ENCODE measurements around the gene IL25.

IL25 gene

DNA sequence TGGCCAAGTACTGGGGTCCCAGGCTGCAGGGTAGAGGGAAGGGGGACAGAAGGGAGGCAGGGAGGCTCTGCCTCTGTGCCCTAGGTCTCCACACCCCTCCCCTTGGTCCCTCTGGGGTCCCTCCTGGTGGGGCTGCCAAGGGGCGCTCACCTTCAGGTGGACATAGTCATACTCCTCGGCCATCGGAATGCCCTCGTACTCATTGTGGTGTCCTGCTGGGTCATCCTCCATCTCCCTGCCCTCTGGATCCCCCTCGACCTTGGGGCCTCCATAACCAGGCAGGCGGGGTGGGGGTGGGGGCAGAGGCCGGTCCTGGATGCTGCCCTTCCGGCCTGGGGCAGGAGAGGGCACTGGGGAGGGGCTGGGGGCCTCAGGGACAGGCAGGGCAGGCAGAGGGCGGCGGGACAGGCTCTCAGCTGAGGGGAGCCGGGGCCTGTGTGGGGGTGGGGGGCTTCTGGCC, 13.4 kb upstream of the IL25 start:
- DNase-seq (no peak), ATAC-seq (replicated peaks) (no peak)
- Mint-ChIP-seq H3K4me3 (no peak overlapping the region), H3K36me3 (no peaks in the 10 kb centered on the region), H3K27ac (no peak overlapping the region), H3K9me3 (no peaks in the 10 kb centered on the region), H3K27me3 (peaks cover 36 to 53% of the 10 kb centered on the region in 2 donors), H3K4me1 (no peaks in the 10 kb centered on the region)

DNA sequence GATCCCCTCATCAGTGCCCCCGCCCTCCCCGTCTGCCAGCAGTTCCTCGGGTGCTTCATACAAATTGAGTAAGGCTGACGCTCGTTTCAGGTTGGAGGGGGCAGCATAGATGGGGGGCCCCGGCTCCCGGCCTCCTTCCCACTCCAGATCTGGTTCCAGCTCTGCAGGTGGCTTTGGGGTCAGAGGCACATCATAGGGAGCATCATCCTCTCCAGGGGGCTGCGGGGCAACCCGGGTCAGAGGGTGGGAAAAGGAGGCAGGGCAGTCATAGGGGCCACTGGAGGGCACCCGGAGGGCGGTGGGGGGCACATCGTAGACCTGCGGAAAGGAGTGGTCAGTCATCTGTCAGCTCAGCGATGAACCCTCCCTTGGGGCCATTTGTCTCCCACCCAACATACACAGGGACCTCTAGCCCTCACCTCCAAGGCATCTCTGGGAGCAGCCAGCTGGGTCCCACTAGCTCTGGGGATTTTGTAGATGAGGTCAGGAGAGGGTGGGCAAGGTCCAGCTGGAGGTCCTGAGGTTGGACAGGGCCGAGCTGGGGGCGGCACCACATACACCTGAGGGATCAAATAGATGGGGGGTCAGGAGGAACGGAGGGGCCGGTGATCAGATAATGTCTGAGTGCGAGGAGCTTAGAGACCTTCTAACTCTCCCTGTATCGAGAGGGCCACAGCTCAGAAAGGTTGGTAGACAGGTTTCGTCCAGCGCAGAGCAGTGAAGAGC, 12.7 kb upstream of the IL25 start:
- H3K4me1 Mint-ChIP-seq: no peaks in the 10 kb centered on the region
- ATAC-seq (replicated peaks): no peak
- H3K27ac Mint-ChIP-seq: no peak overlapping the region
- H3K36me3 Mint-ChIP-seq: no peaks in the 10 kb centered on the region
- no peaks in the 10 kb centered on the region for H3K9me3 Mint-ChIP-seq
- H3K4me3 Mint-ChIP-seq: no peak overlapping the region
- H3K27me3 Mint-ChIP-seq: peaks cover 38 to 53% of the 10 kb centered on the region in 2 donors
- no peak for DNase-seq

DNA sequence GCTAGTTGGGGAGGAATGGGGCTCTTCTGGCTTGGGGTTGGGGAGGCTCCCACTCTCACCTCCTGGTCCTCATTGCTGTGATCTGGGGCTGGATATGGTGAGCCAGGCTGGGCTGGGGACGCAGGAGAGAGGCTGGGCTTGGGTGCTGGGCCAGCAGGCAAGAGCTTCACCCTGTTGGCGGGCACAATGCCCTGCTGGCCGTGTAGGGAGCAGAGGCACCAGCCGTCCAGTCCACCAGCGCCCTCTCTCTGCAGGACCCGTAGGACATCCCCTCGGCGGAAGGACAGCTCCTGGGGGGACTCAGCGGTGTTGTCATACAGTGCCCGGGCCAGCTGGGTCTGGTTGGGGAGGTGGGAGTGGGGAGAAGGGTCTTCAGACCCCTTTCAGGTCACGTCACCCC, 12.1 kb upstream of the IL25 start:
- Mint-ChIP-seq H3K4me1 (no peaks in the 10 kb centered on the region), H3K9me3 (no peaks in the 10 kb centered on the region), H3K4me3 (no peak overlapping the region), H3K27ac (no peak overlapping the region), H3K36me3 (no peaks in the 10 kb centered on the region), H3K27me3 (peaks cover 33 to 49% of the 10 kb centered on the region in 2 donors)
- no peak for ATAC-seq (replicated peaks)
- no peak for DNase-seq

DNA sequence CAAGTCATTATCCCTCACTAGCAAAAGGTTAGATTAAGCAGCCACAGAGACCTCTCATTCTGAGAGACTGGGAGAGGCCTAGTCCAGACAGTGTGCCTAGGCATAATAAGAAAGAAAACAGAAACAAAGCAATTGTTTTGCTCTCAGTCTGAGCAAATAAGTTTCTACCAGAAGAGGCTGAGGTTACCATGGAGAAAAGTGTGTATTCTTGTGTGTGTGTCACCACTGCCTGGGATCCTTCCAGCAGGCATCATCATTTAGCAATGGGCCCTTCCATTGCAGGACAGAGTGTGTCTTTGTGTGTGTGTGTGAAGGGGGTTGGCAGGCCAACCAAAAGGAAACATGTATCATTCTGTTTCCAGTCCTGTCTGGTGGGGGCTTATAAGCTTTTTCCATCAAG, 11.3 kb upstream of the IL25 start:
- ATAC-seq (replicated peaks): no peak
- Mint-ChIP-seq H3K9me3 (no peaks in the 10 kb centered on the region), H3K36me3 (no peaks in the 10 kb centered on the region), H3K4me3 (no peak overlapping the region), H3K4me1 (no peaks in the 10 kb centered on the region), H3K27ac (no peak overlapping the region), H3K27me3 (peaks cover 29 to 44% of the 10 kb centered on the region in 2 donors)
- DNase-seq: no peak

DNA sequence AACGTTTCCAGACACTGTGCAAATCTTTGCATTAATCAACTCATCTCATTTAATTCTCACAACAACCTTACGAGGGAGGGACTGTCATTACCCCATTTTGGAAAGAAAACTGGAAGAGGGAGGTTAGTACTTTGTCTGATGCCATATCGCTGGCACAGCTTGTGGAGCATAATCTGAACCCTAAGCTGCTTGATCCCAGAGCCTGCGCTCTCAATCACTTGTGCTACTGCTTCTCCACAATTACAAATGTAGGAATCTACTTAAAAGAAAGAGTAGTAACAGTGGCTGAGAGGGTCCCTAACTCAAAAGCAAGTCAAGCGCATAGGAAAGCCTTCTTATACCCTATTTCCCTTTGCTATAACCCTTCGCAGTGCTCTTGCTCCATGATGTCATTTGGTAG, 10.8 kb upstream of the IL25 start:
- peaks cover 32 to 45% of the 10 kb centered on the region in 2 donors for H3K27me3 Mint-ChIP-seq
- ATAC-seq (replicated peaks) (no peak), DNase-seq (no peak)
- no peaks in the 10 kb centered on the region for H3K9me3 Mint-ChIP-seq
- no peak overlapping the region for H3K27ac Mint-ChIP-seq
- peaks cover 0 to 1% of the 10 kb centered on the region in 2 donors for H3K4me1 Mint-ChIP-seq
- no peak overlapping the region for H3K4me3 Mint-ChIP-seq
- H3K36me3 Mint-ChIP-seq: no peaks in the 10 kb centered on the region

DNA sequence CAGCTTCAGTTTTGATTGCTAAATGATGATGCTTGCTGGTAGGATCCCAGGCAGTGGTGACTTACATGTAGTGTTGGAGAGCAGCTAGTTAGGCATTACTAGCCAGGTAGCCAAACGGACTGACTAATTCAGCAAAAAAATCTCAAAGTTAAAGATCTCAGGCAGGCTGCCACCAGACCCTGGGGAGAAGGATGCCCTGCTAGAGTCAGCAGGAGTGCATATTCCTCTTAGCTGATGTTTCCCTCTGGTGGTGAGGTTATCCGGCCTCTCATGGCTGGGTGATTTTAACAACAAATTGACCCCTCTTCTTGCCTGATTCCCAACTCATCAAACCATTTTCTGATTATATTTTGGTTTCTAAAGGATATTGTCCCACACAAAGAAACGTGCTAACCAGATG, 10.4 kb upstream of the IL25 start:
- peaks cover 37 to 50% of the 10 kb centered on the region in 2 donors for H3K27me3 Mint-ChIP-seq
- no peak overlapping the region for H3K27ac Mint-ChIP-seq
- peaks cover 0 to 1% of the 10 kb centered on the region in 2 donors for H3K4me1 Mint-ChIP-seq
- no peaks in the 10 kb centered on the region for H3K36me3 Mint-ChIP-seq
- DNase-seq (no peak), ATAC-seq (replicated peaks) (no peak)
- H3K9me3 Mint-ChIP-seq: no peaks in the 10 kb centered on the region
- H3K4me3 Mint-ChIP-seq: no peak overlapping the region

DNA sequence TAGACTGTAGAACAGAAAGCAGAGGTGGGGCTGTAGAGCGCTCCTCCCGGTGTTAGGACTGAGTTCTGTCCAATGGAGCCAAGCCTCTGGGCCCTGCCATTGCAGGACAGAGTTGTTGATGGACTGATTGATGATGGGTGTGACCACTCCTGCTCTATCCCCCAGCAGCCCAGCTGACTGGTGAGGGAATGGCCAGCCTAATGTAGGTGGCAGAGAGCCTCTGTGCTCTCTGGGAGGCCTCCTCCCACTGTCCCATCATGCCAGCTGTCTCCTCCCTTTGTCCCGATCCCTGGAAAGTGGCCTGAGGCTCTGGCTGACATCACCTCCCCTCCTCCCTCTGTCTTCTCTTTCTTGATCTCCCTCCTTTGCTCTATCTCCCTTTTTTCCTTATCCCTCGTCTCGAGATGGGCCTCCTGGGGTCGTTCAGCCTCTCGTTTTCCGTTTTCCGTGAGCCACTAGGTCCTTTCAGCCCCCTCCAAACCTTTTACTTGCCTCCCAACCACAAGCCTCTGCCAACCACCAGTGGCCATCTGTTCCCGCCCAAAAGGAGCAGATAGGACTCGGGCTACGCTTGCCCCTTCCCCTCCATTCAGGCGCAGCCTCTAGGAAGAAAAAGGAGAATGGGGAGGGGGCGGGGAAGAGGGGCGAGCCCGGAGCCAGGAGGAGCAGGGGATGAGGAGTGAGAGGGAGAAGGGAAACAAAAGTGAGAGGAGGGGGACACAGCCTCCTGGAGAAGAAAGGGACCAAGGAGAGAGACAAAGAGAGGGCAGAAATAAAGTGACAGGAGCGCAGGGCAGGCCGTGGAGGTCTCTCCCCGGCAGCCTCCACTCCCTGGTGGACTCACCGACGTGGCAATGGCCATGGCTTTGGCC, 8.2 kb upstream of the IL25 start:
- H3K27ac Mint-ChIP-seq: no peak overlapping the region
- H3K27me3 Mint-ChIP-seq: peaks cover 42 to 69% of the 10 kb centered on the region in 2 donors
- no peak for ATAC-seq (replicated peaks)

DNA sequence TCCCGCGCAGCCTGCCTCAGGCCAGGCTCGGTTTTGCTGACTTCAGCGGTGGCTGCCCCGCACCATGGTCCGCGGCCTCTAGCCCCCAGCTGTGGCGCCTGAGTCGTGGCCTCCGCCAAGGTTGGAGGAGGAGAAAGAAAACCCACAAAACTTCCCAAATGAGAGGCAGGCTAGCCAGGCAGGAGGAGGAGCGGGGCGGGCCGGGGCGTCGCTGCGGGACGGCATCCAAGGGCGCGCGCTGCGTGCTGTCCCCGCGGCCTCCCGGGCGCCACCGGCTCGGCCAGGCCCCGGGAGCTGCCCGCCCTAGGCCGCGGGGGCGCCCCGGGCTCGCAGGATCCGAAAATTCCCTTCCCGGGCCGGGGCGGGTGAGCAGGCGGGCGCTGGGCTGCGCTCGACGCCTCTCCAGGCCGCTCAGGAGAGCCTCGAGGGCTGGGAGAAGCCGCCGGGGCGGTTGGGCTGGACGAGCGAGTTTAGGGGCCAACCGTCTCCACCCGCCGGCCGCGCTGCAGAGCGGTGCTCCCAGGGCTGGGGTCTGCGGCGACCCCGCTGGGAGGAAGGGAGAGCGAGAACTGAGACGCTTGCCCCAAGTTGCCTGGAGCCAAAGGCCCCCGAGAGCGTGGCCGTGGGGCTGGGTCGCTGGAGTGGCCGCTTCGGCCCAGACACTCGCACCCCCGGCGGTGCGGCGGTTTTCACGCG, 7.4 kb upstream of the IL25 start, which contains the start of gene EFS:
Gene EFS (minus strand): TSS at position 137 of the 696 bp plus-strand sequence. CDS start 147 bp downstream, outside the sequence.
- DNase-seq: no peak
- ATAC-seq (replicated peaks): no peak
- no peak within 1 kb of the TSS for H3K4me3 Mint-ChIP-seq
- H3K27ac Mint-ChIP-seq: no peak within 1 kb of the TSS
- H3K27me3 Mint-ChIP-seq: peaks cover 35 to 62% of the 10 kb centered on the region in 2 donors
- no peaks in the 10 kb centered on the region for H3K9me3 Mint-ChIP-seq
- peaks cover 0 to 1% of the 10 kb centered on the region in 2 donors for H3K4me1 Mint-ChIP-seq
- H3K36me3 Mint-ChIP-seq: no peaks in the 10 kb centered on the region

More for the DNA sequence above, 8.2 kb upstream of the IL25 start:
- Mint-ChIP-seq H3K4me1 (peaks cover 0 to 1% of the 10 kb centered on the region in 2 donors), H3K36me3 (no peaks in the 10 kb centered on the region), H3K4me3 (no peak overlapping the region), H3K9me3 (no peaks in the 10 kb centered on the region)
- no peak for DNase-seq

DNA sequence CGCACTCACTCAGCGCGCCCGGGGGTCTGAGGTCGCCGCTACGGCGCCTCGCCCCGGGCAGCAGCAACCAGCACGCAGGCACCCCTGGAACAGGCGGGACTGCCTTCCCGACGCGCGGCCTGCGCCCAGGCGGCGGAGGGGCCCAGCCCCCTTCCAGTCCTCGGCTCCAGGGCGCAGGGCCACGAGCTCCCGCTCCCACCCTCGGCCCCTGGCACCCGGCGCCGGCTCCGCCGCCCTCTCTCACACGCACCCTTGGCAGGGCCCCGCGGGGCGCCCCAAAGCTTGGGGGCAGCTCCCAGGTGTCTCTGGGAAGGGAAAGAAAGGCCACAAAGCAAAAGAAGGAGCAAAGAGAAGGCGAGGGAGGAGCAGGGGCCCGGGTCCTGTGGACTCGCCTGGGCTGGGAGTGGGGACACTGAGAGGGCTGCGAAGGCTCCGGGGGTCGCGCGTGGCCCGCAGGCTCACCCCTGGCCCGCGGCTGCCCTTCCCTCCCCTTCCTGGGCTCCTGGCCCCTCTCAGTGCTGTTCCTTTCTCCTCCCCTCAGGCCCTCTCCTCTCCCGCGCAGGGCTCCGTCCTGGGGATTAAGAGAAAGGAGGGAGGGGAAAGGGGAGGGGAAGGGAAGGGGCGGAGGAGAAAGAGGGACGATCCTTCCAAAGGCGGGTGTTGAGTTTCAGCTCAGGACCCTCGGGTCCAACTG, 6.7 kb upstream of the IL25 start:
- no peaks in the 10 kb centered on the region for H3K9me3 Mint-ChIP-seq

DNA sequence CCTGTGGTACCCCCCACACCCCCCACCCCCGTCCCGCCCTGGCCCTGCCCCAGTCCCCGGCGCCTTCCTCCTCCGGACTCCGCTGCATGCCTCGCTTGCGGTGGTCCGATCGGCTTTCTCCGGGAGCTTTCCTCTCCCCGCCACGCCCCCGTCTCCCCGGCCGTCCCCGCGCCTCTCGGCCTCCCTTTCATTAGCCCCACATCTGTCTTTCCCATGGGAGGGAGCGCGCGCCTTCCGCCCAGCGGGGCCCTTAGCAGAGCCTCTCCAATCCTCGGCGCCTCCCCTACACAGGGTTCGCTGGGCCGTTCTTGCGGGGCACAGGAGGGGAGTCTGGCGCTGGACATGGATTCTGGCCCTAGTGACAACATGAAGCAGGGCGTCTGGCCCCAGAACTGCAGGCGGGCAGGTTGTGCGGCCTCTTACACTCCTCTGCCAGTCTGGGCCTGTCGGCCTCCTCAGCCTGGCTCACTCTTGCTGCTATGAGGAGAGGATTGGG, 6.1 kb upstream of the IL25 start:
- no peak for DNase-seq
- peaks cover 36 to 70% of the 10 kb centered on the region in 2 donors for H3K27me3 Mint-ChIP-seq
- H3K27ac Mint-ChIP-seq: no peak overlapping the region
- no peaks in the 10 kb centered on the region for H3K36me3 Mint-ChIP-seq
- no peaks in the 10 kb centered on the region for H3K9me3 Mint-ChIP-seq
- no peak overlapping the region for H3K4me3 Mint-ChIP-seq
- peaks cover 0 to 1% of the 10 kb centered on the region in 2 donors for H3K4me1 Mint-ChIP-seq
- ATAC-seq (replicated peaks): no peak

More for the DNA sequence above, 6.7 kb upstream of the IL25 start:
- Mint-ChIP-seq H3K36me3 (no peaks in the 10 kb centered on the region), H3K27ac (no peak overlapping the region), H3K4me3 (no peak overlapping the region), H3K27me3 (peaks cover 33 to 64% of the 10 kb centered on the region in 2 donors), H3K4me1 (peaks cover 0 to 1% of the 10 kb centered on the region in 2 donors)
- ATAC-seq (replicated peaks) (no peak), DNase-seq (no peak)

DNA sequence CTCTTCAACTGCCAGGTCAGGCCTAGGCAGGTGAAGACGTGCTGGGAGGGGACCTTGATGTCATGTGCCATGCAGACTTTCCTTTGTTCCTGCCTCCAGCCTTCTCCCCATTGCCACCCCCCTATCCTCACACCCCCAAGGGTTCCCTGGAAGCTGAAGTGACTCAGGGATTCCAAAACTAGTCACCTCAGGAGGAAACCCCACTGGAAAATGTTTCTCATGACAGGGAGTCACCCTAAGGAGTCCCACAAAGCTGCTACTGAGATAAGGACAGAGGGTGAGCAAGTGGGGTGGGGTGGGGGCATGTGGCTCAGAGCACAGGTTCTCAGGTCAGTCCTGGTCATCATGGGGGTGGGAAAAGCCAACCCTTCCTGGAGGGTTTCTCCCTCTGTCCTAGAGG, 2.4 kb upstream of the IL25 start:
- peaks cover 27 to 41% of the 10 kb centered on the region in 2 donors for H3K27me3 Mint-ChIP-seq
- no peak overlapping the region for H3K4me3 Mint-ChIP-seq
- ATAC-seq (replicated peaks) (no peak), DNase-seq (no peak)
- H3K27ac Mint-ChIP-seq: no peak overlapping the region
- H3K4me1 Mint-ChIP-seq: peaks cover 0 to 3% of the 10 kb centered on the region in 2 donors
- no peaks in the 10 kb centered on the region for H3K36me3 Mint-ChIP-seq
- H3K9me3 Mint-ChIP-seq: no peaks in the 10 kb centered on the region

DNA sequence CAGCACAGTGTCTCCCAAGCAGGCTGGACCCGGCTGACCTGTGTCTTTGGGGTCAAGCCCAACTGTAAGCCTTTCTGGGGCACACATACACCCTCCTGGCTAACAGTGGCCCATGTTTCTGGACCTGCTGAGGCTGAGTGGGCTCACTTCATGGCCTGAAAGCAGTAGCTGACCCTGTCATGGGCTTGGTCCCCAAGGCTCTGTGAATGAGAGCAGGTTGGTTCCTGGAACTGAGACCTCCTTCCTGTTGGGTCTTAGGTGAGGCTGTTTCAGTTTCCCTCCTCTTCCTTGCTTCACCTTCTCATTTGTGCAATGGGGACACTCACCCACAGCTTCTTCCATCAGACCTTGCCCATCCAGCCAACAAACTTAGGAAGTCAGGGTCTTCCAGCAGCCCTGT, 744 bp upstream of the IL25 start:
- no peaks in the 10 kb centered on the region for H3K9me3 Mint-ChIP-seq
- H3K36me3 Mint-ChIP-seq: no peaks in the 10 kb centered on the region
- H3K4me3 Mint-ChIP-seq: no peak overlapping the region
- DNase-seq (no peak), ATAC-seq (replicated peaks) (no peak)
- peaks cover 0 to 2% of the 10 kb centered on the region in 2 donors for H3K4me1 Mint-ChIP-seq
- no peak overlapping the region for H3K27ac Mint-ChIP-seq
- peaks cover 21 to 34% of the 10 kb centered on the region in 2 donors for H3K27me3 Mint-ChIP-seq

DNA sequence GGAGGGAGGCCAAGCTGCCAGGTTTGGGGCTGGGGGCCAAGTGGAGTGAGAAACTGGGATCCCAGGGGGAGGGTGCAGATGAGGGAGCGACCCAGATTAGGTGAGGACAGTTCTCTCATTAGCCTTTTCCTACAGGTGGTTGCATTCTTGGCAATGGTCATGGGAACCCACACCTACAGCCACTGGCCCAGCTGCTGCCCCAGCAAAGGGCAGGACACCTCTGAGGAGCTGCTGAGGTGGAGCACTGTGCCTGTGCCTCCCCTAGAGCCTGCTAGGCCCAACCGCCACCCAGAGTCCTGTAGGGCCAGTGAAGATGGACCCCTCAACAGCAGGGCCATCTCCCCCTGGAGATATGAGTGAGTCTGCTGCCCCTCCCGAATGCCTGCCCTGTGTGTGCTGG, 432 bp downstream of the IL25 start:
- no peak overlapping the region for H3K4me3 Mint-ChIP-seq
- no peak overlapping the region for H3K27ac Mint-ChIP-seq
- H3K9me3 Mint-ChIP-seq: no peaks in the 10 kb centered on the region
- no peaks in the 10 kb centered on the region for H3K36me3 Mint-ChIP-seq
- peaks cover 0 to 4% of the 10 kb centered on the region in 2 donors for H3K4me1 Mint-ChIP-seq
- peaks cover 16 to 29% of the 10 kb centered on the region in 2 donors for H3K27me3 Mint-ChIP-seq
- DNase-seq: no peak
- no peak for ATAC-seq (replicated peaks)
